Measurements from ENCODE around the gene CD34. TPM values are rescaled to one million over a fixed set of nuclear protein-coding genes. Genes with fewer than 3 reads are reported as not detected.
"Not testable (repeated sequence)": the region's sequence is repeated elsewhere in the genome, so short reads cannot be mapped to it uniquely, and the experiment has no call there.

Gene CD34
- total RNA-seq, 1 donor from 2014 or later = 34.3 TPM

DNA sequence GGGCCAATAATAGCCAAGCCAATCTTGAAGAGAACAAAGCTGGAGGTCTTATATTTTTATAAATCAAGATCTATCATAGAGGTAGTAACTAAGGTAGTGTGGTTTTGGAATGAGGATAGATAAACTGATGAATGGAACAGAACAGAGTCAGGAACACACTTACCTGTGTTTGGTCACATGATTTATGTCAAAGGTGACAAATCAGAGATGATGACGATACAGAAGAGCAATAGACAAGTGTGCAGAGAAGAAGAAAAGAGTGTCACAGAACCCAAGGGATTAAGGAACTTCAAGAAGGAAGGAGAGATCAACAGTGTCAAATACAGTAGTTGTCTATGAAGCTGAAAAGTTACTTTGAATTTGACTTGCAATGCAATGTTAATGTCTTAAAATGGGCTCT lies 16.1 kb upstream of the CD34 start:
- DNase-seq = no peak

GRCh38 chr1:207925969-207926368 lies 15.0 kb upstream of the CD34 start:
- DNase-seq = not testable (repeated sequence)

GRCh38 chr1:207925210-207925609 lies 14.3 kb upstream of the CD34 start:
- DNase-seq = peak; percentile 56

GRCh38 chr1:207923561-207923960 lies 12.6 kb upstream of the CD34 start:
- no peak for DNase-seq

GRCh38 chr1:207923121-207923520 lies 12.2 kb upstream of the CD34 start:
- no peak for DNase-seq

DNA sequence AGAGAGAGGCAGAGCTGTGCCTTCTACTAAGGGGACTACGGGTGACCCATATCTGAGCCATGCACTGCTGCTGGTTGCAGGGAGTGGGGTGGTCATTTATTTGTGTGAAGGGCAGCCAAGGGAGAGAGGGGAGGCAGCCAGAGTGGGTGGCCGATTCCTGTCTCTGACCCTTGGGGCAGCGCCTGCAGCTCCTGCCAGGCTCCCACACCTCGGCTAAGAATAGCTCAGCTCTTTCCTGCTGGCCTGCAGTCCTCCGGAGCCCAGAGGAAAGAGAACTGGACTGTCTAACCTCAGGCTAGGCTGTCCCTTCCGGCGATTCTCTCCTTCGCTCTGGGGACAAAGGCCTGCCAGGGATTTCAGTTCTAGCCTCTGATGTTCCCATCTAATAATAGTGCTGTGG lies 11.6 kb upstream of the CD34 start:
- DNase-seq = no peak

GRCh38 chr1:207921321-207921720 lies 10.4 kb upstream of the CD34 start:
- no peak for DNase-seq

- DNase-seq = peak; percentile 98
These were observed 9.6 kb upstream of the CD34 start for GRCh38 chr1:207920444-207921021.

DNA sequence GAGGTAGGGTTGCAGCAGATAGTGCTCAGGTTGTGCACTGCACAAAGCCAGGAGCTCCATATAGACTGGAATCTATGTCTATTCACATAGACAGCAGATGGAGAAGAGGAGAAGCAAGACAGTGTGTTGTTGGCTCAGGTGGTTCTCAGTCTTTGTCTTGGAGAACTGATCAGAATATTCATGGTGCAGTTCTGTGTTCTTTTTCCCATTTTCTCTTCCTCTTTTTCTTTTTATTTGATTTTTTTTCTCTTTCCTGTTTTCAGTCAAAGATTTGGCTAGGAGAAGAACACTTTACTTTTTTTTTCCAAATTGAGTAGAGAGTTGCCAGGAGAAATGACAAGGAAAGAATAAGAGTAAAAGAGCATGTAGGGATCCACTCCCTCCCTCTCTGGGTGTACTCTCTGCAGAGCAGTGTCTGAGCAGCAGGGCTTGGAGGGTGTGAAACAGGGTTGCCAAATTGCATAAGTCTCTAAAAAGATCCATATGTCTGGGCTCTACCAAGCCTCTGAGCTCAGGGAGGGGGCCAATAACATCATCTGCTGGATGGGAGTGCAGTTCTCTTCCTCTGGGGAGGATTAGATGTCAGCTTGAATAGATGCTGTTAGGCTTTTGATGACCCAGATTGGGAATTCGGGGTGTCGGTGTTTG lies 8.7 kb upstream of the CD34 start:
- peak; percentile 99 for DNase-seq

GRCh38 chr1:207918581-207918980 lies 7.7 kb upstream of the CD34 start:
- no peak for DNase-seq

GRCh38 chr1:207918011-207918410 lies 7.1 kb upstream of the CD34 start:
- DNase-seq = no peak

- DNase-seq = peak; percentile 65
These were observed 6.2 kb upstream of the CD34 start for GRCh38 chr1:207917080-207917479.

DNA sequence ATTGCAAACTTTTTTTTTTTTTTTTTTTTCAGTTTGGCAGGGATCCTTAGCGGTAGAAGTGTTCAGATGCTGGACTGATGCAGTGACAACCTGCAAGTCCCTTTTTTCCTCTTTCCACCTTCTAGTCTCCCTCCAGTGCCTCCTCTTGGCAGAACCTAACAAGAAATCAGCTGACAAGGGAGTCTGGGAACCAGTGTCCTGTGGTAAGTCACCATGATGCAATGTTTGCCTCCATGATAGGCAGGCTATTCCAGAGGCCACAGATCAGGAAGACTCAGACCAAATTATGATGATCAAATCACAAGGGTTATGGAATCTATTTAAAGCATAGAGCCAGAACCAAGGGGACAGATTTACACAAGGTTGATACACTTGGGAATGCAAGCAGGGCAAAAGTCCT lies 3.0 kb upstream of the CD34 start:
- DNase-seq = no peak

DNA sequence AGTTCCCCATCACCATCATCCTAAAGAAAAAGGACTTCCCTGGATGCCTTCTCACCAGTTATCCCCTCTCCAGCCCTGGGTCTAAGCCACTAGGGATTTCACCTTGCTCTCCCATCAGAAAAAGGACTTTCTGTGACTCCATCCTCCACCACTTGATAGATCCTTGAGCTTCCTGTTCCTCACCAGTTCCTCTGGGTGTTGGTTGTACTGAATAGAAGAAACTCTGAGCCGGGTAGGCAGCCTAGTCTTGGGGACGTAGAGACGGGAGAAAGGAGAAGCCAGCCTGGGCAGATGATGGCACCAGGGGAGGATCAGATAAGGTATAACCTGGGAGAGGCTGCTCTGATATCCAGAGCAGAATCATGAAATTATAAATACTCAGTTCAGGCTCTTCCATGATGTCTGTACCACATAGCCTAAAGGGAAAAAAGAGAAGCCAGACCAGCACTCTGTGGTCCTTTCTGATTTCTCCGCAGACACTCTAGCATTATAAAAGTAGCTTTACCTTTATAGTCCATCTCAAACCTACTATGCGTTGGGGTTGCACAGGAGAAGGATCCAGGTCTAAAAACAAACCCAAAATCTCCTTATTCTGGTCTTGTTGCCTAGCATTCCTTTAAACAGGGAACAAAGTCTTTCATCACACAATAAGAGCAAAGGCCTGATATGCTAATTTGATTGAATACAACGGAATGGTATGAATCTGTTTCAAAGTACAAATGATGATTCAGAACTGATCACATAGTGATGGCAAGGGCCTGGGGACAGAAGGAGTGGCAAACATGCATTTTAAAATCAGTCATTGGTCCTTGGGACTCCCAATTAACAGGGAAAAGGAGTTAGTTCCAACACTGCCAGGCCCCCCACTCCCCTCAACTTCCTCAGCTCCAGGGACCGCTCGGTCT lies 1.2 kb upstream of the CD34 start:
- no peak for DNase-seq

GRCh38 chr1:207909687-207910086 lies 1.2 kb downstream of the CD34 start:
- DNase-seq = no peak

GRCh38 chr1:207908107-207908734 lies 2.7 kb downstream of the CD34 start:
- DNase-seq = peak; percentile 71

DNA sequence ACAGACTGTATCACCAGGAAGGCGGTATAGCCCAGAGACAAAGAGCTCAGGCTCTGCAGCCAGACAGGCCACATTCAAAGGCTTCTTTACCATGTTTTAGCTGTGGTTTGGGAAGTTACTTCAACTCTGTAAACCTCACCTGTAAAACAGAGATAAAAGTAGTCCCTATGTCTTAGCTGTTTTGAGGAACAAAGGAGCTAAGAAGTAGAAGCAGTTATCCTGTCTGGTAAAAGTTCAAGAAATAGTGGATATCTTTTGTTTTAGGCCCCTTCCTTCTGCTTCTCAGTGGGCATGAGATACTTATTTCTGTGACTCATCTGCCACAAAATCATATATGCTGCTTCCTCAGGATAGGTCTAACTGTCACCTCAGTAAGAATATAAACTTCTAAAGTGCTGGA lies 6.5 kb downstream of the CD34 start:
- no peak for DNase-seq

- no peak for DNase-seq
These were observed 7.2 kb downstream of the CD34 start for GRCh38 chr1:207903767-207904166.

GRCh38 chr1:207903053-207903452 lies 7.9 kb downstream of the CD34 start:
- no peak for DNase-seq

GRCh38 chr1:207902566-207902965 lies 8.4 kb downstream of the CD34 start:
- DNase-seq = no peak

- DNase-seq = no peak
These were observed 9.8 kb downstream of the CD34 start for GRCh38 chr1:207901041-207901653.

GRCh38 chr1:207898836-207899235 lies 12.1 kb downstream of the CD34 start:
- no peak for DNase-seq
